ENCODE results near the gene RPS6KA3.
"Not testable (repeated sequence)": the region's sequence is repeated elsewhere in the genome, so short reads cannot be mapped to it uniquely, and the experiment has no call there.

Gene RPS6KA3

GRCh38 chrX:20141281-20142220 is 125.2 kb downstream of the RPS6KA3 start, which contains the start of gene EIF1AX:
Gene EIF1AX, minus strand, starts transcription at chrX:20141838. Its CDS starts 198 bp downstream, at chrX:20141640.
- DNase-seq = peak; percentile 97

- no peak for DNase-seq
Observed at GRCh38 chrX:20140420-20140819, 126.3 kb downstream of the RPS6KA3 start.

GRCh38 chrX:20139966-20140365 is 126.7 kb downstream of the RPS6KA3 start:
- no peak for DNase-seq

- no peak for DNase-seq
Observed at GRCh38 chrX:20135944-20136343, 130.8 kb downstream of the RPS6KA3 start.

- no peak for DNase-seq
Observed at GRCh38 chrX:20132666-20133065, 134.0 kb downstream of the RPS6KA3 start.

- DNase-seq = no peak
Observed at GRCh38 chrX:20130357-20130756, 136.4 kb downstream of the RPS6KA3 start.

- DNase-seq = no peak
Observed at GRCh38 chrX:20129547-20129946, 137.2 kb downstream of the RPS6KA3 start.

GRCh38 chrX:20128670-20129069 is 138.0 kb downstream of the RPS6KA3 start:
- DNase-seq = no peak

- not testable (repeated sequence) for DNase-seq
Observed at GRCh38 chrX:20127440-20127839, 139.3 kb downstream of the RPS6KA3 start.

- not testable (repeated sequence) for DNase-seq
Observed at GRCh38 chrX:20126833-20127232, 139.9 kb downstream of the RPS6KA3 start.

GRCh38 chrX:20124964-20125363 is 141.7 kb downstream of the RPS6KA3 start:
- DNase-seq = no peak

GRCh38 chrX:20118065-20118824 is 148.5 kb downstream of the RPS6KA3 start:
- DNase-seq = no peak

- DNase-seq = no peak
Observed at GRCh38 chrX:20116577-20117240, 150.0 kb downstream of the RPS6KA3 start, which contains the start of gene MAP7D2. Gene MAP7D2, minus strand, starts transcription at chrX:20116907. Its CDS starts 28 bp downstream, at chrX:20116879.

GRCh38 chrX:20116087-20116576 is 150.6 kb downstream of the RPS6KA3 start:
- no peak for DNase-seq

GRCh38 chrX:20112022-20112774 is 154.5 kb downstream of the RPS6KA3 start:
- DNase-seq = no peak

- no peak for DNase-seq
Observed at GRCh38 chrX:20111271-20111670, 155.4 kb downstream of the RPS6KA3 start.

- no peak for DNase-seq
Observed at GRCh38 chrX:20101934-20102581, 164.7 kb downstream of the RPS6KA3 start.
